UCSD-AML1 (cell line): ENCODE measurements around the gene SH3GL1.

Experiments used
- DNase-seq: peaks from one replicate; lab custom pipeline; 2025; ENCODE audit not compliant: unreplicated experiment; lab: John Stamatoyannopoulos, UW

Gene SH3GL1

GRCh38 chr19:4400135-4400936 is at the start of gene SH3GL1:
TSS of gene SH3GL1 (minus strand) at chr19:4400547. CDS start at chr19:4400368, 179 bp downstream.
- DNase-seq, result peak; percentile 93

- no peak for DNase-seq
Measured at GRCh38 chr19:4449639-4450028, 49.3 kb upstream of the SH3GL1 start.

- no peak for DNase-seq
Measured at GRCh38 chr19:4449022-4449638, 48.8 kb upstream of the SH3GL1 start.

GRCh38 chr19:4448147-4448985 is 48.0 kb upstream of the SH3GL1 start:
- no peak for DNase-seq

GRCh38 chr19:4447327-4448146 is 47.2 kb upstream of the SH3GL1 start:
- no peak for DNase-seq

- DNase-seq, result no peak
Measured at GRCh38 chr19:4446704-4447200, 46.4 kb upstream of the SH3GL1 start.

- no peak for DNase-seq
Measured at GRCh38 chr19:4445963-4446703, 45.8 kb upstream of the SH3GL1 start.

GRCh38 chr19:4444765-4445741 is 44.7 kb upstream of the SH3GL1 start:
- no peak for DNase-seq

- DNase-seq, result no peak
Measured at GRCh38 chr19:4443966-4444764, 43.8 kb upstream of the SH3GL1 start.

- no peak for DNase-seq
Measured at GRCh38 chr19:4443188-4443587, 42.8 kb upstream of the SH3GL1 start.

- DNase-seq, result no peak
Measured at GRCh38 chr19:4442819-4443146, 42.4 kb upstream of the SH3GL1 start.

- no peak for DNase-seq
Measured at GRCh38 chr19:4441994-4442818, 41.9 kb upstream of the SH3GL1 start.

- DNase-seq, result no peak
Measured at GRCh38 chr19:4439243-4439642, 38.9 kb upstream of the SH3GL1 start.

- DNase-seq, result no peak
Measured at GRCh38 chr19:4437103-4437502, 36.8 kb upstream of the SH3GL1 start.

GRCh38 chr19:4436231-4436630 is 35.9 kb upstream of the SH3GL1 start:
- no peak for DNase-seq

- no peak for DNase-seq
Measured at GRCh38 chr19:4434391-4434790, 34.0 kb upstream of the SH3GL1 start.

- no peak for DNase-seq
Measured at GRCh38 chr19:4432918-4433506, 32.7 kb upstream of the SH3GL1 start.
